Trophoblast cell (in vitro differentiated cells and primary cell): ENCODE measurements around the gene HOXD1.

Source experiments
- DNase-seq, 2 donors: peaks; one replicate each; pipeline ENCODE4 v3.0.0-alpha.2; 2016
- H2AFZ ChIP-seq: 2 replicates; pipeline ENCODE4 v1.6.1; 2013; ENCODE audit warnings: low read length, moderate library complexity, mild to moderate bottlenecking; ENCODE audit not compliant: insufficient read depth, poor library complexity
- H2AK5ac ChIP-seq: 2 replicates; pipeline ENCODE4 v1.6.1; 2013; ENCODE audit warnings: mild to moderate bottlenecking, low read length
- H2BK120ac ChIP-seq: 2 replicates; pipeline ENCODE4 v1.6.1; 2013; ENCODE audit warnings: low read length, mild to moderate bottlenecking, moderate library complexity; ENCODE audit not compliant: insufficient read depth, poor library complexity
- H2BK12ac ChIP-seq: 2 replicates; pipeline ENCODE4 v1.6.1; 2013; ENCODE audit warnings: mild to moderate bottlenecking, low read length, moderate library complexity
- H2BK5ac ChIP-seq: 2 replicates; pipeline ENCODE4 v1.6.1; 2013; ENCODE audit warnings: low read length, low read depth, moderate library complexity, mild to moderate bottlenecking; ENCODE audit not compliant: poor library complexity
- H3K14ac ChIP-seq: 2 replicates; pipeline ENCODE4 v1.6.1; 2013; ENCODE audit warnings: mild to moderate bottlenecking, low read length
- H3K18ac ChIP-seq: 2 replicates; pipeline ENCODE4 v1.6.1; 2013; ENCODE audit warnings: mild to moderate bottlenecking, low read length
- H3K23ac ChIP-seq: 2 replicates; pipeline ENCODE4 v1.6.1; 2013; ENCODE audit warnings: low read length
- H3K27ac ChIP-seq: 2 replicates; pipeline ENCODE4 v1.5.1; 2013; ENCODE audit warnings: low read depth, mild to moderate bottlenecking, inconsistent platforms, low read length, moderate library complexity
- H3K27me3 ChIP-seq: 2 replicates; pipeline ENCODE4 v1.6.1; 2013; ENCODE audit warnings: inconsistent platforms, mild to moderate bottlenecking, low read length, moderate library complexity; ENCODE audit not compliant: insufficient read depth
- H3K36me3 ChIP-seq, 2 experiments: 1 replicate in 1 of 2; 2 replicates in 1 of 2; pipeline ENCODE4 v1.6.1; 2013; ENCODE audit warnings: low read length in 2 of 2, mild to moderate bottlenecking in 2 of 2, moderate library complexity in 1 of 2; ENCODE audit not compliant: insufficient read depth in 2 of 2, control insufficient read depth in 1 of 2
- H3K4ac ChIP-seq: 2 replicates; pipeline ENCODE4 v1.6.1; 2013; ENCODE audit warnings: low read depth, mild to moderate bottlenecking, low read length, moderate library complexity
- H3K4me1 ChIP-seq, 2 experiments: 1 replicate in 1 of 2; 2 replicates in 1 of 2; pipeline ENCODE4 v1.6.1; 2013; ENCODE audit warnings: low read length in 2 of 2, mild to moderate bottlenecking in 2 of 2, moderate library complexity in 1 of 2; ENCODE audit not compliant: insufficient read depth in 2 of 2, control insufficient read depth in 1 of 2
- H3K4me2 ChIP-seq: 2 replicates; pipeline ENCODE4 v1.6.1; 2013; ENCODE audit warnings: inconsistent platforms, mild to moderate bottlenecking, low read length, moderate library complexity
- H3K4me3 ChIP-seq: 2 replicates; pipeline ENCODE4 v1.5.1; 2013; ENCODE audit warnings: mild to moderate bottlenecking, low read depth, low read length, inconsistent platforms
- H3K79me1 ChIP-seq: one replicate; pipeline ENCODE4 v1.6.1; 2013; ENCODE audit warnings: low read length
- H3K79me2 ChIP-seq: 2 replicates; pipeline ENCODE4 v1.6.1; 2013; ENCODE audit warnings: low read length, mild to moderate bottlenecking; ENCODE audit not compliant: control insufficient read depth, insufficient read depth, poor library complexity
- H3K9ac ChIP-seq: 2 replicates; pipeline ENCODE4 v1.6.1; 2013; ENCODE audit warnings: mild to moderate bottlenecking, low read length
- H3K9me3 ChIP-seq: 2 replicates; pipeline ENCODE4 v1.6.1; 2013; ENCODE audit warnings: low read depth, mild to moderate bottlenecking, control low read depth, inconsistent platforms, low read length; ENCODE audit not compliant: insufficient read depth
- H4K12ac ChIP-seq: 2 replicates; pipeline ENCODE4 v1.6.1; 2013; ENCODE audit warnings: low read depth, mild to moderate bottlenecking, low read length, moderate library complexity
- H4K8ac ChIP-seq: 2 replicates; pipeline ENCODE4 v1.6.1; 2013; ENCODE audit warnings: low read depth, mild to moderate bottlenecking, low read length, moderate library complexity
- H4K91ac ChIP-seq: one replicate; pipeline ENCODE4 v1.6.1; 2013; ENCODE audit warnings: low read depth, mild to moderate bottlenecking, low read length, moderate library complexity
- WGBS: extraction: QIAGEN DNeasy Blood & Tissue Kit; methylation state at CpG from one replicate; pipeline ENCODE4 v1.1.7; 2013; ENCODE audit warnings: missing lambda C conversion rate; ENCODE audit not compliant: insufficient read length, insufficient coverage; ENCODE audit errors: extremely low coverage; 5-methylcytosine and 5-hydroxymethylcytosine counted together

Gene HOXD1

DNA sequence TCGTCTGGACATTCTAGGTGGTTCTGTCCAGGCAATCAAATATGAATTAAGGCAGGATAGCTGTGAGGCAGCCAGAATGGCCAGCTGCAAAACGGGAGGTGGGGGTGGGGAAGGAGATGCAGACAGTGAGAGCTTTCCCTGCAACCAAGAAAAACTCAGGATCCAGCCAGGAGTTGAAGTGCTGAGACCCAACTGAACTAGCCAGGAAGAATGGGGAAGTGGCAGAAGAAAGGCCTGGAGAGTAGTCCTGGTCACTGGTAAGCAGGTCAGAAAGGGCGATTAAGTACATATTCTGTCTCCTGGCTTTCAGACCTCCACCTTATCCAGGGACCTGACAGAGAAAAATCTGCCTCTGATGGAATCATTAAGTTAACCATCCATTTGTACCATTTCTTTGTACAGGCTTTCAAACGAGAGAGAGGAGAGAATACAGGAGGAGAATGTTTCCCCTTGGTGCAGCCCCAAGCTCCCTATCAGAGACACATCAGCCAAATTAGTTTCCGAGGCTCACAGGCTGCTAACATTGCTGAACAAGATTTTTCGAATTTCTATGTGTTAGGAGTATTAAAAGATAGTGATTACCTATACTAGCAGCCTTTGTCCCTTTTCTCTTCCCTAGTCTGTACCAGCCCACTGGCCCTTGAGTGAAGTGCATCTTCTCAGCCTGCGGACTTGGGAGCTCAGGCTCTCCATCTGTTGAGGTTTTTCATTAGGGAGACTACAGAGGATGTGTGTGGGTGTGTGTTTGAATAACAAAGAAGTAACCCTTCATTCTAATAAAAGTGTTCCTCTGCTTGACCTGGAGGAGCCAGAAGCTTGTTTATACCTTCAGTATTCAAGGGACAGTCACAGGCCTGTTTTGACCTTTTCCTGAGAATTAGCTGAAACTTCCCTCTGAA is 12.5 kb upstream of the HOXD1 start:
- no peak overlapping the region for H4K91ac ChIP-seq
- peaks cover 14% of the 10 kb centered on the region for H3K9me3 ChIP-seq
- no peaks in the 10 kb centered on the region for H3K79me1 ChIP-seq
- no peak overlapping the region for H3K18ac ChIP-seq
- no peak overlapping the region for H3K27ac ChIP-seq
- H3K79me2 ChIP-seq, result no peaks in the 10 kb centered on the region
- no peak overlapping the region for H2BK5ac ChIP-seq
- no peak overlapping the region for H2BK12ac ChIP-seq
- H3K36me3 ChIP-seq, result no peaks in the 10 kb centered on the region
- H3K4me3 ChIP-seq, result no peak overlapping the region
- H3K4ac ChIP-seq, result no peak overlapping the region
- no peak overlapping the region for H3K9ac ChIP-seq
- H4K8ac ChIP-seq, result no peak overlapping the region
- no peak overlapping the region for H4K12ac ChIP-seq
- no peak overlapping the region for H2AFZ ChIP-seq
- no peak overlapping the region for H3K23ac ChIP-seq
- no peak overlapping the region for H3K4me2 ChIP-seq
- peaks cover 83% of the 10 kb centered on the region for H3K27me3 ChIP-seq
- no peak overlapping the region for H3K14ac ChIP-seq
- H2AK5ac ChIP-seq, result no peak overlapping the region
- no peak overlapping the region for H2BK120ac ChIP-seq
- DNase-seq, result no peak
- WGBS, result no CpG with 5 or more reads among the region's 7 CpGs
- peaks cover 3 to 17% of the 10 kb centered on the region in 2 experiments for H3K4me1 ChIP-seq

DNA sequence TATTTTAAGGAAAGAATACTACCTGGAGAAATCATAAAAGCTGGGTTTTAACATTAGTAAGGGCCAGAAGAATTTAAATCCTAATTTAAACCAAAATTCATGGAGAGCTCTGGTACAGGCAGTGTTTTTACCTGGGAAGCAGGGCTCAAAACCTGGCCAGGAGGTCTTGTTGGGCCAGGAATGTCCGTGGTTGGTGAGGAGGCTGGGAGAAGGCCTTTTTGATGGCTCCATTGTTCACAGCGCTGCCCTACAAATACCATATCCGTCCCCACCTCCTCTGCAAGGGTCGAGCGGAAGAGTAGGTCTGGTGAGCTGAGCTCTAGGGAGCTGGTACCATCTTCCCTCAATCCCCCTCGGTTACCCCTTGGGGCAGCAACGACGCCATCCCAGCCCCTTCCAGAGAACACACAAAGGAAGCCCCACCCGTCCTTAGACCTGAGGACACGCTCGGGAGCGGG is 10.9 kb upstream of the HOXD1 start:
- no peak overlapping the region for H3K14ac ChIP-seq
- H2AFZ ChIP-seq, result no peak overlapping the region
- no peak overlapping the region for H3K4me3 ChIP-seq
- H2BK12ac ChIP-seq, result no peak overlapping the region
- no peak overlapping the region for H3K9ac ChIP-seq
- no peak overlapping the region for H3K4ac ChIP-seq
- H4K12ac ChIP-seq, result no peak overlapping the region
- peaks cover 3 to 11% of the 10 kb centered on the region in 2 experiments for H3K4me1 ChIP-seq
- H2AK5ac ChIP-seq, result no peak overlapping the region
- H3K4me2 ChIP-seq, result peak overlapping the region; percentile 65
- no peak overlapping the region for H3K27ac ChIP-seq
- H3K36me3 ChIP-seq, result no peaks in the 10 kb centered on the region
- H3K27me3 ChIP-seq, result peaks cover 72% of the 10 kb centered on the region
- H4K91ac ChIP-seq, result no peak overlapping the region
- WGBS, result no CpG with 5 or more reads among the region's 12 CpGs
- H3K79me1 ChIP-seq, result no peaks in the 10 kb centered on the region
- no peaks in the 10 kb centered on the region for H3K79me2 ChIP-seq
- no peak overlapping the region for H2BK5ac ChIP-seq
- H4K8ac ChIP-seq, result no peak overlapping the region
- DNase-seq, result no peak
- H2BK120ac ChIP-seq, result no peak overlapping the region
- H3K23ac ChIP-seq, result no peak overlapping the region
- H3K9me3 ChIP-seq, result peaks cover 7% of the 10 kb centered on the region
- no peak overlapping the region for H3K18ac ChIP-seq

DNA sequence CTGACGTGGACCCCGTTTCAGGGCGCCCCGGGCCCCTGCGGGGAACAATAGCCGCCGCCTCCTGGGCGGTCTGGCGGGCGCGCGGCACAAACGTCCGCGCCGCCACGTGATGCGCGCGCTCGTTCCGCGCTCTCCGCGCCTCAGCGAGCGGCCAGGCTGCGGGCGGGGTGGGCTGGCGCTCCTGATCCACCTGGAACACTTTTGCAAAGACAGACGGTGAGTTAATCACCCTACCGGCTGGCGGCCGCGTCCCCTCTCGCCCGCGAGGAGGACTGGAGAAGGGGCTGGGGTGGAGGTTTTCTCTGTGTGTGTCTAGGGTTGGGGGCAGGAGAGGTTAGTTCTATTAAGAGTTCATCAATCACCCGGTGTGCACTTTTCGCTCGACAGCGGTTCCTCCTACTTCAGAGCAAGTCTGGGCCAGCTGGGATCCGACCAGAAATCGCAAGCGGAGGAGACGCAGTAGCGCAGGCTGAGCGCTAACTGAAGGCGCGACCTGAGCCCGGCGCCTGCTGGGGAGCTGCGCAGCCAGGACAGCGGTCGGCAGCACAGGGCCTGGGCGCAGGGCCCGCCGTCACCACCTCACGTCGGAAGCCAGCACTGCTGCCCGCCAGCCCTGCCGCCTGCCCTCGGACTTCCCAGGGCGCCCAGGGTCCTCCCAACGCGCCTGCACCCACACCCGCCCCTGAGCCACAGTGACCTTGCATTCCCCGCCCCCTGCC is 10.3 kb upstream of the HOXD1 start:
- H3K9me3 ChIP-seq, result peaks cover 7% of the 10 kb centered on the region
- H3K36me3 ChIP-seq, result no peaks in the 10 kb centered on the region
- no peak overlapping the region for H4K12ac ChIP-seq
- no peak overlapping the region for H3K4me3 ChIP-seq
- no peak overlapping the region for H3K4ac ChIP-seq
- H2AK5ac ChIP-seq, result no peak overlapping the region
- H3K79me1 ChIP-seq, result no peaks in the 10 kb centered on the region
- no peak overlapping the region for H3K14ac ChIP-seq
- no CpG with 5 or more reads among the region's 68 CpGs for WGBS
- DNase-seq, result peak in 1 of 2 donors; percentile 2
- no peak overlapping the region for H2BK120ac ChIP-seq
- no peak overlapping the region for H2BK5ac ChIP-seq
- peak overlapping the region; percentile 65 for H3K4me2 ChIP-seq
- H3K27me3 ChIP-seq, result peaks cover 72% of the 10 kb centered on the region
- no peak overlapping the region for H4K8ac ChIP-seq
- H3K4me1 ChIP-seq, result peaks cover 3 to 11% of the 10 kb centered on the region in 2 experiments
- no peak overlapping the region for H2AFZ ChIP-seq
- no peak overlapping the region for H3K23ac ChIP-seq
- no peak overlapping the region for H3K9ac ChIP-seq
- H3K27ac ChIP-seq, result no peak overlapping the region
- no peak overlapping the region for H4K91ac ChIP-seq
- no peak overlapping the region for H2BK12ac ChIP-seq
- no peak overlapping the region for H3K18ac ChIP-seq
- no peaks in the 10 kb centered on the region for H3K79me2 ChIP-seq

DNA sequence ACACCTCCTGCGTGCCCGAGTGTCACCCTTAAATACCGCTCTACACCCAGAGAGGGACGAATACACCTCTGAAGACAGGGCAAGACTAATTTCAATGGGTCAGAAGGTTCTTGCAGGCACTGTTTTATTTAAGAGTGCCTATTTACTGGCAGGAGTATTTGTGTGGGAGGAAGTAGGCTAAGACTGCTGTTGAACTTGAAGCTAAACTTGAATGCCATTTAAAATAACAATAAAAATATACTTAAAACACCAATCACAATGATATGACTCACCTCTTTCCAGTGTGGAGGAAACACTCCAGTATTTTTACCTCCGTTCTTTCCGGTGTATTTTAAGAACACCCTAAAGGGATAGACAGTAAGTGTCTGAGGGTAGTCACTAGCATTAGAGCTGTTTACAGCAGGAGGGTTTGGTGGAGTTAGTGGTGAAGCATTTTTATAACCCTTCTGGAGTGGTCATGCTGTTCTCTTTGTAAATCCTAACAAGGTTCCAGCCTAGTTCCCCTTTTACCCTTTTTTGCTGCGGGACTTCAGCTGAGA is 9.6 kb upstream of the HOXD1 start:
- Histone ChIP-seq H4K12ac (no peak overlapping the region), H2AFZ (no peak overlapping the region), H3K14ac (no peak overlapping the region), H3K18ac (no peak overlapping the region), H2BK12ac (no peak overlapping the region), H3K27me3 (peaks cover 74% of the 10 kb centered on the region), H3K36me3 (no peaks in the 10 kb centered on the region), H3K4ac (no peak overlapping the region), H2BK5ac (no peak overlapping the region), H3K9ac (no peak overlapping the region), H3K27ac (no peak overlapping the region), H4K91ac (no peak overlapping the region), H3K4me3 (no peak overlapping the region), H2AK5ac (no peak overlapping the region), H3K4me1 (peaks cover 3 to 11% of the 10 kb centered on the region in 2 experiments), H3K79me2 (no peaks in the 10 kb centered on the region), H3K4me2 (no peak overlapping the region), H2BK120ac (no peak overlapping the region), H3K23ac (no peak overlapping the region), H4K8ac (no peak overlapping the region), H3K9me3 (peaks cover 7% of the 10 kb centered on the region), H3K79me1 (no peaks in the 10 kb centered on the region)
- no peak for DNase-seq
- no CpG with 5 or more reads among the region's 7 CpGs for WGBS
